HCT116 (cell line): ENCODE data around the gene CACNA1E.

Experiments
- ATF3 ChIP-seq: IDR thresholded peaks from 2 replicates; pipeline ENCODE4 v1.6.1; 2012
- CEBPB ChIP-seq: IDR thresholded peaks from 2 replicates; pipeline ENCODE4 v1.6.1; 2012; ENCODE audit warnings: low read depth
- CTCF ChIP-seq, 3 experiments: fragments of 200-600 bp in 1 of 3; sonication (generic) in 1 of 3; IDR thresholded peaks in 2 of 3; conservative IDR thresholded peaks in 1 of 3; 2 replicates each; pipeline ENCODE4 v1.5.1; 2012 to 2017; ENCODE audit warnings: low read depth in 2 of 3, low read length in 2 of 3, antibody characterized with exemption in 1 of 3, borderline replicate concordance in 1 of 3, control low read depth in 1 of 3, mild to moderate bottlenecking in 1 of 3, mixed read lengths in 1 of 3, mixed run types in 1 of 3, moderate library complexity in 1 of 3; ENCODE audit not compliant: insufficient read depth in 1 of 3
- EGR1 ChIP-seq: IDR thresholded peaks from 2 replicates; pipeline ENCODE4 v1.6.1; 2012; ENCODE audit warnings: low read depth
- EZH2 ChIP-seq: fragments of 200-600 bp; sonication (generic); IDR thresholded peaks from 2 replicates; pipeline ENCODE4 v1.6.1; 2017; ENCODE audit warnings: antibody characterized with exemption, mixed run types
- FOSL1 ChIP-seq: IDR thresholded peaks from 2 replicates; pipeline ENCODE4 v1.6.1; 2012; ENCODE audit warnings: low read depth
- JUND ChIP-seq: IDR thresholded peaks from 2 replicates; pipeline ENCODE4 v1.6.1; 2012
- MAX ChIP-seq: IDR thresholded peaks from 2 replicates; pipeline ENCODE4 v1.6.1; 2012
- POLR2A ChIP-seq: IDR thresholded peaks from 2 replicates; pipeline ENCODE4 v1.7.0; 2011; ENCODE audit warnings: borderline replicate concordance; ENCODE audit not compliant: insufficient read depth, insufficient read length; ENCODE audit errors: extremely low read depth
- POLR2AphosphoS5 ChIP-seq: IDR thresholded peaks from 2 replicates; pipeline ENCODE4 v1.6.1; 2011; ENCODE audit warnings: mild to moderate bottlenecking, low read depth, low read length, moderate library complexity
- SRF ChIP-seq: IDR thresholded peaks from 2 replicates; pipeline ENCODE4 v1.6.1; 2012; ENCODE audit warnings: low read depth
- ZBTB33 ChIP-seq: IDR thresholded peaks from 2 replicates; pipeline ENCODE4 v1.6.1; 2011; ENCODE audit warnings: mild to moderate bottlenecking, low read length, moderate library complexity; ENCODE audit not compliant: insufficient replicate concordance; ENCODE audit errors: extremely low read depth

- TF ChIP-seq EGR1 (no peak), POLR2AphosphoS5 (no peak), POLR2A (no peak), FOSL1 (no peak), CTCF (IDR thresholded peaks at IDR 0.05 in 2 of 3, conservative IDR thresholded peaks at IDR 0.05 in 1 of 3; ENCODE audit: borderline replicate concordance in 1 of 3, insufficient read depth in 1 of 3, low read depth in 2 of 3, low read length in 2 of 3) (no peak), CEBPB (no peak), MAX (no peak), ZBTB33 (no peak), ATF3 (no peak), JUND (no peak), EZH2 (no peak), SRF (no peak)
These were observed 49.4 kb upstream of the CACNA1E start for GRCh38 chr1:181433931-181434330.
